ENCODE results near the gene ABCD1. TPM values are rescaled to one million over a fixed set of nuclear protein-coding genes. Genes with fewer than 3 reads are reported as not detected.
A peak's percentile ranks its signal among the peaks of the same experiment; 100 is the strongest.

ABCD1 gene
- total and polyA plus RNA-seq, 9 of the 15 experiments (the other 6 are each of a cell fraction or from before 2014, with no cell fraction given), result 0.07 to 6.9 (median 2.2) TPM

- TF ChIP-seq MYNN (IDR thresholded peaks at IDR 0.05) (peak; percentile 10), MYNN (CRISPR knock-in tag; IDR thresholded peaks at IDR 0.05) (no peak), MAFK (IDR thresholded peaks at IDR 0.05; ENCODE audit: low read length) (no peak), ZBTB26 (CRISPR knock-in tag; IDR thresholded peaks at IDR 0.05) (no peak), U2AF2 (optimal IDR thresholded peaks at IDR 0.05; ENCODE audit: low read depth, low read length) (no peak), ESRRA (IDR thresholded peaks at IDR 0.05; ENCODE audit: borderline replicate concordance, low read depth) (peak; percentile 16; the same call in 1 of the 2 replicates), MAFG (tag; conservative IDR thresholded peaks at IDR 0.05) (no peak), GTF2B (IDR thresholded peaks at IDR 0.05; ENCODE audit: extremely low read depth, insufficient read length) (no peak), PBX2 (CRISPR knock-in tag; IDR thresholded peaks at IDR 0.05; ENCODE audit: low read depth) (no peak), PBX2 (tag; conservative IDR thresholded peaks at IDR 0.05; ENCODE audit: low read depth) (no peak), E2F1 (CRISPR knock-in tag; IDR thresholded peaks at IDR 0.05) (no peak), U2AF1 (optimal IDR thresholded peaks at IDR 0.05; ENCODE audit: low read depth, low read length) (no peak), RBM25 (IDR thresholded peaks at IDR 0.05; ENCODE audit: low read depth, low read length, severe bottlenecking) (no peak)
- TF ChIP-seq, protein P1, sequence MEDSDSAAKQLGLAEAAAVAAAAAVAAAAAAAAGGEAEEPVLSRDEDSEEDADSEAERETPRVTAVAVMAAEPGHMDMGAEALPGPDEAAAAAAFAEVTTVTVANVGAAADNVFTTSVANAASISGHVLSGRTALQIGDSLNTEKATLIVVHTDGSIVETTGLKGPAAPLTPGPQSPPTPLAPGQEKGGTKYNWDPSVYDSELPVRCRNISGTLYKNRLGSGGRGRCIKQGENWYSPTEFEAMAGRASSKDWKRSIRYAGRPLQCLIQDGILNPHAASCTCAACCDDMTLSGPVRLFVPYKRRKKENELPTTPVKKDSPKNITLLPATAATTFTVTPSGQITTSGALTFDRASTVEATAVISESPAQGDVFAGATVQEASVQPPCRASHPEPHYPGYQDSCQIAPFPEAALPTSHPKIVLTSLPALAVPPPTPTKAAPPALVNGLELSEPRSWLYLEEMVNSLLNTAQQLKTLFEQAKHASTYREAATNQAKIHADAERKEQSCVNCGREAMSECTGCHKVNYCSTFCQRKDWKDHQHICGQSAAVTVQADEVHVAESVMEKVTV (CRISPR knock-in tag; IDR thresholded peaks at IDR 0.05), result no peak
- TF ChIP-seq, protein P2, sequence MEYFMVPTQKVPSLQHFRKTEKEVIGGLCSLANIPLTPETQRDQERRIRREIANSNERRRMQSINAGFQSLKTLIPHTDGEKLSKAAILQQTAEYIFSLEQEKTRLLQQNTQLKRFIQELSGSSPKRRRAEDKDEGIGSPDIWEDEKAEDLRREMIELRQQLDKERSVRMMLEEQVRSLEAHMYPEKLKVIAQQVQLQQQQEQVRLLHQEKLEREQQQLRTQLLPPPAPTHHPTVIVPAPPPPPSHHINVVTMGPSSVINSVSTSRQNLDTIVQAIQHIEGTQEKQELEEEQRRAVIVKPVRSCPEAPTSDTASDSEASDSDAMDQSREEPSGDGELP (CRISPR knock-in tag; IDR thresholded peaks at IDR 0.05; ENCODE audit: borderline replicate concordance), result peak; percentile 61; the same call in 1 of the 2 replicates
- TF ChIP-seq, protein P3, sequence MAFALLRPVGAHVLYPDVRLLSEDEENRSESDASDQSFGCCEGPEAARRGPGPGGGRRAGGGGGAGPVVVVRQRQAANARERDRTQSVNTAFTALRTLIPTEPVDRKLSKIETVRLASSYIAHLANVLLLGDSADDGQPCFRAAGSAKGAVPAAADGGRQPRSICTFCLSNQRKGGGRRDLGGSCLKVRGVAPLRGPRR (CRISPR knock-in tag; IDR thresholded peaks at IDR 0.05), result no peak
- TF ChIP-seq, protein P4, sequence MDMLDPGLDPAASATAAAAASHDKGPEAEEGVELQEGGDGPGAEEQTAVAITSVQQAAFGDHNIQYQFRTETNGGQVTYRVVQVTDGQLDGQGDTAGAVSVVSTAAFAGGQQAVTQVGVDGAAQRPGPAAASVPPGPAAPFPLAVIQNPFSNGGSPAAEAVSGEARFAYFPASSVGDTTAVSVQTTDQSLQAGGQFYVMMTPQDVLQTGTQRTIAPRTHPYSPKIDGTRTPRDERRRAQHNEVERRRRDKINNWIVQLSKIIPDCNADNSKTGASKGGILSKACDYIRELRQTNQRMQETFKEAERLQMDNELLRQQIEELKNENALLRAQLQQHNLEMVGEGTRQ (CRISPR knock-in tag; IDR thresholded peaks at IDR 0.05), result no peak
Measured at GRCh38 chrX:153689654-153690465, 34.8 kb upstream of the ABCD1 start (continued).
